K562 (cell line): Measurements from ENCODE around the gene HK2. TPM values are rescaled to one million over a fixed set of nuclear protein-coding genes. Genes with fewer than 3 reads are reported as not detected.

Experiments
- ATAC-seq: fragments of 200-7000 bp; cut with Tn5 transposase; 3 replicates; pipeline ENCODE4 v1.9.1; 2020; ENCODE audit warnings: moderate library complexity
- BruUV-seq: library from RNA; stranded (reverse); fragments of 400-500 nt; replicated peaks from 2 replicates; lab custom pipeline; 2021; lab: Mats Ljungman, UMichigan
- CTCF ChIA-PET: fragments of 300-600 bp; formaldehyde crosslinking; extraction: SDS; loops from one replicate; lab custom pipeline; 2021; ENCODE audit warnings: low intra/inter-chr PET ratio; lab: Yijun Ruan, JAX
- POLR2A ChIA-PET: fragments of 300-600, 350-650 bp; sonication (Branson Sonifier 250); formaldehyde crosslinking; extraction: SDS; loops from one replicate; lab custom pipeline; 2021; ENCODE audit warnings: antibody characterized with exemption, inconsistent platforms; lab: Yijun Ruan, JAX
- DNase-seq, 4 experiments: peaks; one replicate each; pipeline versions ENCODE4 v3.0.0 to v3.0.0-alpha.2; 2011 to 2018; ENCODE audit warnings: low spot score in 3 of 4, mixed read lengths in 3 of 4; ENCODE audit errors: extremely low read depth in 1 of 4
- FAIRE-seq: peaks from 2 replicates; lab custom pipeline; 2011; peaks lifted over from hg19 to GRCh38; lab: Jason Lieb, UNC
- H2AFZ ChIP-seq: 2 replicates; pipeline ENCODE4 v1.6.0; 2011; ENCODE audit warnings: low read depth, low read length, control low read depth, inconsistent platforms
- H3K27ac ChIP-seq: fragments of 200-600 bp; 3 replicates; pipeline ENCODE4 v1.8.0; 2011; ENCODE audit warnings: low read depth, mild to moderate bottlenecking, control low read depth, inconsistent platforms, low read length, moderate library complexity, mixed read lengths; ENCODE audit errors: extremely low read depth
- H3K27me3 ChIP-seq, 2 experiments: fragments of 300-600 bp in 1 of 2; 2 replicates in 1 of 2; 3 replicates in 1 of 2; pipeline versions ENCODE4 v1.6.0 to v1.8.0; 2011; ENCODE audit warnings: inconsistent platforms in 2 of 2, low read length in 2 of 2, mild to moderate bottlenecking in 1 of 2, mixed read lengths in 1 of 2, moderate library complexity in 1 of 2; ENCODE audit not compliant: control insufficient read depth in 2 of 2, insufficient read depth in 2 of 2
- H3K36me3 ChIP-seq: fragments of 300-600 bp; 3 replicates; pipeline ENCODE4 v1.8.0; 2011; ENCODE audit warnings: mild to moderate bottlenecking, low read length, inconsistent platforms; ENCODE audit not compliant: control insufficient read depth, insufficient read depth
- H3K4me1 ChIP-seq, 2 experiments: fragments of 200-600 bp in 1 of 2; replicated peaks in 1 of 2; 2 replicates in 1 of 2; 3 replicates in 1 of 2; pipeline versions ENCODE4 v1.5.1 to v1.8.0; 2011; ENCODE audit warnings: inconsistent platforms in 2 of 2, low read length in 2 of 2, mild to moderate bottlenecking in 1 of 2, mixed read lengths in 1 of 2, moderate library complexity in 1 of 2; ENCODE audit not compliant: control insufficient read depth in 2 of 2, insufficient read depth in 2 of 2
- H3K4me2 ChIP-seq: 2 replicates; pipeline ENCODE4 v1.6.1; 2011; ENCODE audit warnings: low read length, control low read depth, inconsistent platforms, mixed read lengths; ENCODE audit not compliant: insufficient read depth
- H3K4me3 ChIP-seq: fragments of 200-600 bp; sonication (generic), shearing (Covaris generic); 2 replicates; pipeline ENCODE4 v1.5.1; 2016; ENCODE audit warnings: control low read depth, inconsistent platforms
- H3K79me2 ChIP-seq: fragments of 200-600 bp; 3 replicates; pipeline ENCODE4 v1.8.0; 2011; ENCODE audit warnings: low read length, inconsistent platforms; ENCODE audit not compliant: control insufficient read depth, insufficient read depth
- H3K9ac ChIP-seq, 2 experiments: 2 replicates each; pipeline versions ENCODE4 v1.6.0 to v1.6.1; 2011; ENCODE audit warnings: low read depth in 2 of 2, low read length in 2 of 2, control low read depth in 1 of 2, inconsistent platforms in 1 of 2, mild to moderate bottlenecking in 1 of 2, mixed read lengths in 1 of 2; ENCODE audit not compliant: insufficient read depth in 1 of 2
- H3K9me1 ChIP-seq: one replicate; pipeline ENCODE4 v1.6.0; 2011; ENCODE audit warnings: inconsistent platforms, mild to moderate bottlenecking, low read length, moderate library complexity; ENCODE audit not compliant: control insufficient read depth, insufficient read depth
- H3K9me3 ChIP-seq: replicated peaks from 2 replicates; pipeline ENCODE4 v1.5.1; 2011; ENCODE audit warnings: low read depth, low read length, inconsistent platforms; ENCODE audit not compliant: control insufficient read depth, insufficient read depth
- H4K20me1 ChIP-seq: replicated peaks from 2 replicates; pipeline ENCODE4 v1.6.1; 2011; ENCODE audit warnings: low read length, inconsistent platforms, mixed read lengths; ENCODE audit not compliant: control insufficient read depth, insufficient read depth
- ARID2 ChIP-seq: fragments of 450-650 bp; IDR thresholded peaks from 2 replicates; pipeline ENCODE4 v1.6.1; 2017; ENCODE audit warnings: antibody characterized with exemption, mild to moderate bottlenecking
- EZH2 ChIP-seq: IDR thresholded peaks from 2 replicates; pipeline ENCODE4 v1.6.1; 2012; ENCODE audit warnings: low read depth, mild to moderate bottlenecking, inconsistent platforms, low read length, borderline replicate concordance
- RBM34 ChIP-seq: fragments of 200-400 bp; formaldehyde crosslinking; IDR thresholded peaks from 2 replicates; pipeline ENCODE4 v1.6.1; 2018; ENCODE audit warnings: low read length, borderline replicate concordance; ENCODE audit not compliant: insufficient read depth
- SP1 ChIP-seq: sonication (generic); formaldehyde crosslinking; IDR thresholded peaks from 2 replicates; pipeline ENCODE4 v1.8.1; 2022; ENCODE audit warnings: mild to moderate bottlenecking, missing genetic modification reagents
- THAP12 ChIP-seq: fragments of 250-450 bp; sonication (Bioruptor Pico); IDR thresholded peaks from 2 replicates; pipeline ENCODE4 v1.9.0; 2021; ENCODE audit warnings: mild to moderate bottlenecking, inconsistent platforms
- WGBS: fragments of 100-300 bp; shearing (Covaris generic); methylation state at CpG from one replicate; pipeline ENCODE4 v1.1.6; 2016; ENCODE audit warnings: low coverage, mixed read lengths; ENCODE audit not compliant: insufficient coverage; ENCODE audit errors: missing lambda C conversion rate; 5-methylcytosine and 5-hydroxymethylcytosine counted together
- in situ Hi-C: fragments of 300-500 bp; cut with MboI; formaldehyde crosslinking; loops from 4 replicates; pipeline ENCODE4 v1.15.0; 2018; ENCODE audit warnings: inconsistent platforms, mixed read lengths
- intact Hi-C: fragments of 100-400 bp; cut with micrococcal nuclease; formaldehyde crosslinking; loops from 2 replicates; pipeline ENCODE4 v1.14.2; 2022
- polyA plus RNA-seq, 8 experiments: library from polyadenylated mRNA; depleted of rRNA in 4 of 8; stranded (reverse) in 5 of 8; unstranded in 3 of 8; fragments of >200 nt; fragmentation: Nextera tagmentation in 2 of 8; fragmentation: Illumina TruSeq in 1 of 8; extraction: Ambion mirVana in 2 of 8; extraction: Trizol in 1 of 8; gene quantifications; 2 replicates each; pipeline versions ENCODE4 v1.2.1 to v1.2.3, GENCODE V29; 2011 to 2014; ENCODE audit warnings: inconsistent platforms in 1 of 8, missing spikeins in 1 of 8
- total RNA-seq, 7 experiments: library from RNA; depleted of rRNA in 6 of 7; stranded (reverse); fragments of >200 nt in 6 of 7; fragmentation: Illumina TruSeq in 2 of 7; extraction: Trizol in 2 of 7; gene quantifications; 2 replicates each; pipeline versions ENCODE4 v1.2.1 to v1.2.3, GENCODE V29; 2011 to 2021; ENCODE audit warnings: low replicate concordance in 1 of 7
- TF ChIP-seq, protein P1 (sequence below), 3 experiments: IDR thresholded peaks in 2 of 3; conservative IDR thresholded peaks in 1 of 3; 2 replicates each; pipeline ENCODE4 v1.5.1; 2011 to 2012; ENCODE audit warnings: low read length in 3 of 3, mild to moderate bottlenecking in 3 of 3, control low read depth in 2 of 3, improper control_type of control experiment in 1 of 3, inconsistent platforms in 1 of 3, low read depth in 1 of 3, mixed read lengths in 1 of 3, moderate library complexity in 1 of 3; ENCODE audit not compliant: insufficient read depth in 2 of 3
- TF ChIP-seq, protein P2 (sequence below): fragments of 250-450 bp; sonication (Bioruptor Pico); IDR thresholded peaks from 2 replicates; pipeline ENCODE4 v1.8.0; 2021; ENCODE audit warnings: mild to moderate bottlenecking, moderate library complexity

The HK2 gene
- total and polyA plus RNA-seq, 9 of the 15 experiments (the other 6 are each of a cell fraction or from before 2014, with no cell fraction given): 4.7 to 56.0 (median 19.9) TPM

- TF ChIP-seq THAP12 (peak; percentile 45; the same call in 1 of the 2 replicates), ARID2 (peak; percentile 60; the same call in 1 of the 2 replicates)
Measured at GRCh38 chr2:74919827-74920226, 85.9 kb downstream of the HK2 start (continued).

GRCh38 chr2:74921236-74921736 is 87.4 kb downstream of the HK2 start:
- BruUV-seq: no TSS peak
- 5% methylated on average over 2 of the region's 2 CpGs for WGBS
- Histone ChIP-seq H4K20me1 (no peaks in the 10 kb centered on the region), H3K4me2 (no peak overlapping the region), H3K9me3 (no peaks in the 10 kb centered on the region), H2AFZ (no peak overlapping the region), H3K36me3 (no peaks in the 10 kb centered on the region), H3K9ac (no peak overlapping the region), H3K27me3 (peaks cover 3 to 33% of the 10 kb centered on the region in 2 experiments; a peak in 4 of 5 replicates), H3K27ac (no peak overlapping the region), H3K4me3 (no peak overlapping the region), H3K4me1 (peaks cover 4 to 6% of the 10 kb centered on the region in 2 experiments; a peak in 2 of 5 replicates), H3K9me1 (no peaks in the 10 kb centered on the region), H3K79me2 (no peaks in the 10 kb centered on the region)
- intact Hi-C loops: loop anchor here (2.0 to 5.0 kb wide), 3 partner anchors 62 to 484 kb away; no protein-coding TSS in a partner anchor
- in situ Hi-C loops: no loop called here
- DNase-seq (no peak), ATAC-seq (peak; percentile 15; the same call in 1 of the 3 replicates), FAIRE-seq (no peak)
- ChIA-PET POLR2A (interaction anchor here (0.5 kb wide), 1 partner anchor 423 kb away, joined by 3 read pairs; no protein-coding TSS in a partner anchor), CTCF (no interaction called here)
- TF ChIP-seq EZH2: no peak
- TF ChIP-seq RBM34: no peak
- no peak for TF ChIP-seq SP1 (CRISPR knock-in tag)
- TF ChIP-seq, protein P1, sequence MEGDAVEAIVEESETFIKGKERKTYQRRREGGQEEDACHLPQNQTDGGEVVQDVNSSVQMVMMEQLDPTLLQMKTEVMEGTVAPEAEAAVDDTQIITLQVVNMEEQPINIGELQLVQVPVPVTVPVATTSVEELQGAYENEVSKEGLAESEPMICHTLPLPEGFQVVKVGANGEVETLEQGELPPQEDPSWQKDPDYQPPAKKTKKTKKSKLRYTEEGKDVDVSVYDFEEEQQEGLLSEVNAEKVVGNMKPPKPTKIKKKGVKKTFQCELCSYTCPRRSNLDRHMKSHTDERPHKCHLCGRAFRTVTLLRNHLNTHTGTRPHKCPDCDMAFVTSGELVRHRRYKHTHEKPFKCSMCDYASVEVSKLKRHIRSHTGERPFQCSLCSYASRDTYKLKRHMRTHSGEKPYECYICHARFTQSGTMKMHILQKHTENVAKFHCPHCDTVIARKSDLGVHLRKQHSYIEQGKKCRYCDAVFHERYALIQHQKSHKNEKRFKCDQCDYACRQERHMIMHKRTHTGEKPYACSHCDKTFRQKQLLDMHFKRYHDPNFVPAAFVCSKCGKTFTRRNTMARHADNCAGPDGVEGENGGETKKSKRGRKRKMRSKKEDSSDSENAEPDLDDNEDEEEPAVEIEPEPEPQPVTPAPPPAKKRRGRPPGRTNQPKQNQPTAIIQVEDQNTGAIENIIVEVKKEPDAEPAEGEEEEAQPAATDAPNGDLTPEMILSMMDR (IDR thresholded peaks at IDR 0.05 in 2 of 3, conservative IDR thresholded peaks at IDR 0.05 in 1 of 3; ENCODE audit: insufficient read depth in 2 of 3, low read depth in 1 of 3, low read length in 3 of 3): 0 out of 6 replicates have a peak, but pooled peaks of 1 of the 3 experiments have one; percentile 2
- TF ChIP-seq, protein P2, sequence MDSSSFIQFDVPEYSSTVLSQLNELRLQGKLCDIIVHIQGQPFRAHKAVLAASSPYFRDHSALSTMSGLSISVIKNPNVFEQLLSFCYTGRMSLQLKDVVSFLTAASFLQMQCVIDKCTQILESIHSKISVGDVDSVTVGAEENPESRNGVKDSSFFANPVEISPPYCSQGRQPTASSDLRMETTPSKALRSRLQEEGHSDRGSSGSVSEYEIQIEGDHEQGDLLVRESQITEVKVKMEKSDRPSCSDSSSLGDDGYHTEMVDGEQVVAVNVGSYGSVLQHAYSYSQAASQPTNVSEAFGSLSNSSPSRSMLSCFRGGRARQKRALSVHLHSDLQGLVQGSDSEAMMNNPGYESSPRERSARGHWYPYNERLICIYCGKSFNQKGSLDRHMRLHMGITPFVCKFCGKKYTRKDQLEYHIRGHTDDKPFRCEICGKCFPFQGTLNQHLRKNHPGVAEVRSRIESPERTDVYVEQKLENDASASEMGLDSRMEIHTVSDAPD (CRISPR knock-in tag): no peak
